HepG2 (cell line): ENCODE data around the gene RPS27L. TPM values are rescaled to one million over a fixed set of nuclear protein-coding genes. Genes with fewer than 3 reads are reported as not detected.

ENCODE experiments used
- CEBPB ChIP-seq: IDR thresholded peaks from 2 replicates; pipeline ENCODE4 v1.6.1; 2011; ENCODE audit warnings: low read depth, low read length, improper control_type of control experiment, borderline replicate concordance
- FOXA1 ChIP-seq, 2 experiments: fragments of 450-650 bp in 1 of 2; sonication (generic) in 1 of 2; formaldehyde crosslinking in 1 of 2; IDR thresholded peaks; 2 replicates each; pipeline versions ENCODE4 v1.4.0 to v1.6.1; 2016 to 2020; ENCODE audit warnings: missing genetic modification reagents in 1 of 2
- HES4 ChIP-seq: sonication (generic); formaldehyde crosslinking; IDR thresholded peaks from 2 replicates; pipeline ENCODE4 v1.9.0; 2021; ENCODE audit warnings: mild to moderate bottlenecking, missing genetic modification reagents, borderline replicate concordance
- KLF11 ChIP-seq: IDR thresholded peaks from 2 replicates; pipeline ENCODE4 v1.6.1; 2016; ENCODE audit warnings: missing compliant biosample characterization
- MXI1 ChIP-seq: IDR thresholded peaks from 3 replicates; pipeline ENCODE4 v1.6.1; 2012; ENCODE audit warnings: low read depth, low read length, inconsistent platforms, borderline replicate concordance
- NCOR1 ChIP-seq: fragments of 200-600 bp; sonication (generic); IDR thresholded peaks from 2 replicates; pipeline ENCODE4 v1.7.0; 2017; ENCODE audit warnings: antibody characterized with exemption, low read length, borderline replicate concordance
- RFXANK ChIP-seq: IDR thresholded peaks from 2 replicates; pipeline ENCODE4 v1.6.1; 2016
- ZNF557 ChIP-seq: sonication (generic); formaldehyde crosslinking; IDR thresholded peaks from 2 replicates; pipeline ENCODE4 v1.4.0; 2020; ENCODE audit warnings: missing genetic modification reagents
- ZNF777 ChIP-seq: sonication (generic); formaldehyde crosslinking; IDR thresholded peaks from 2 replicates; pipeline ENCODE4 v1.4.0; 2020; ENCODE audit warnings: missing genetic modification reagents
- polyA plus RNA-seq, 8 experiments: library from polyadenylated mRNA; depleted of rRNA in 3 of 8; stranded (reverse) in 7 of 8; unstranded in 1 of 8; fragments of >200 nt; fragmentation: Illumina TruSeq in 4 of 8; extraction: Trizol in 4 of 8; gene quantifications; 2 replicates each; pipeline versions ENCODE4 v1.2.1 to v1.2.3, GENCODE V29; 2011 to 2016; ENCODE audit warnings: low read depth in 4 of 8, missing spikeins in 1 of 8, mixed read lengths in 1 of 8; ENCODE audit not compliant: insufficient read depth in 1 of 8
- total RNA-seq, 5 experiments: library from RNA; depleted of rRNA; stranded (reverse); fragments of >200 nt; fragmentation: Illumina TruSeq; extraction: Trizol; gene quantifications; 2 replicates each; pipeline ENCODE4 v1.2.3, GENCODE V29; 2016; ENCODE audit warnings: low read depth in 1 of 5
- TF ChIP-seq, protein P1 (sequence below): sonication (generic); formaldehyde crosslinking; IDR thresholded peaks from 2 replicates; pipeline ENCODE4 v1.4.0; 2020; ENCODE audit warnings: low read depth, mild to moderate bottlenecking, missing genetic modification reagents
- TF ChIP-seq, protein P2 (sequence below): sonication (generic); formaldehyde crosslinking; IDR thresholded peaks from 2 replicates; pipeline ENCODE4 v1.4.0; 2020; ENCODE audit warnings: missing genetic modification reagents, mild to moderate bottlenecking, borderline replicate concordance
- TF ChIP-seq, protein P3 (sequence below), 2 experiments: fragments of 450-650 bp in 1 of 2; sonication (generic) in 1 of 2; formaldehyde crosslinking; IDR thresholded peaks; 2 replicates each; pipeline versions ENCODE4 v1.5.0 to v1.8.0; 2020 to 2022; ENCODE audit warnings: mild to moderate bottlenecking in 1 of 2, missing genetic modification reagents in 1 of 2
- TF ChIP-seq, protein P4 (sequence below): sonication (generic); formaldehyde crosslinking; IDR thresholded peaks from 2 replicates; pipeline ENCODE4 v1.4.0; 2020; ENCODE audit warnings: mild to moderate bottlenecking, missing genetic modification reagents, borderline replicate concordance
- TF ChIP-seq, protein P5 (sequence below): IDR thresholded peaks from 2 replicates; pipeline ENCODE4 v1.4.0; 2020; ENCODE audit warnings: mild to moderate bottlenecking, missing genetic modification reagents

Gene RPS27L
- total and polyA plus RNA-seq, 2 of the 13 experiments (the other 11 are each of a cell fraction or from before 2014, with no cell fraction given) = 231 to 433 TPM

DNA sequence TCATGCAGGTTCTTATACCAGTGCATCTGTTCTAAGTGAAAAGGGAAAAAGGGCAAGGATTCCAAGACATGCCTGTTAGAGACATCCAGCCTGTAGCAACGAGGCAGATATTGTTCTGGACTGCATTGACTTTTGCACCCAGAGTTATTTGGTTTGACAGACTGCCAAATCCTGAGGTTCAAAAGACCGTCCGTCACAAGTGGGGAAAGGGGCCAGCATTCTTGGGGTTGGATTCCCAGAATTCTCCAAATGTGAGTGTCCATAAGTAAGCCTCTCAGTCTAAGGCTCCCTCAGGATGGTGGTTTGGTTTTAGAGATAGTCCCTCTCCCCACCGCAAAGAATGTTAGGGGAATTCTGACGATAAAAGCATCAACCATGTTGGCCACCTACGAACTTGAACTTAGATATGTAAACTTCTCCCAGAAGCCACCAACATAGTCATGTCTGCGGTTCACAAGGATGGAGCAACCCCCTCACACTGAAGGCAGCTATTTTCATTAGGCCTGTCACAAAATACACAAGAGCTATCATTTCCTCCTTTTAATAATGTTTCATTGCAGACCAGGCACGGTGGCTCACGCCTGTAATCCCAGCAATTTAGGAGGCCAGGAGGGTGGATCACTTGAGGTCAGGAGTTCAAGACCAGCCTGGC is 49.3 kb downstream of the RPS27L start (continued):
- TF ChIP-seq, protein P1, sequence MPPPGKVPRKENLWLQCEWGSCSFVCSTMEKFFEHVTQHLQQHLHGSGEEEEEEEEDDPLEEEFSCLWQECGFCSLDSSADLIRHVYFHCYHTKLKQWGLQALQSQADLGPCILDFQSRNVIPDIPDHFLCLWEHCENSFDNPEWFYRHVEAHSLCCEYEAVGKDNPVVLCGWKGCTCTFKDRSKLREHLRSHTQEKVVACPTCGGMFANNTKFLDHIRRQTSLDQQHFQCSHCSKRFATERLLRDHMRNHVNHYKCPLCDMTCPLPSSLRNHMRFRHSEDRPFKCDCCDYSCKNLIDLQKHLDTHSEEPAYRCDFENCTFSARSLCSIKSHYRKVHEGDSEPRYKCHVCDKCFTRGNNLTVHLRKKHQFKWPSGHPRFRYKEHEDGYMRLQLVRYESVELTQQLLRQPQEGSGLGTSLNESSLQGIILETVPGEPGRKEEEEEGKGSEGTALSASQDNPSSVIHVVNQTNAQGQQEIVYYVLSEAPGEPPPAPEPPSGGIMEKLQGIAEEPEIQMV = 0 out of 2 replicates have a peak, but pooled peaks have one; percentile 23
- TF ChIP-seq, protein P2, sequence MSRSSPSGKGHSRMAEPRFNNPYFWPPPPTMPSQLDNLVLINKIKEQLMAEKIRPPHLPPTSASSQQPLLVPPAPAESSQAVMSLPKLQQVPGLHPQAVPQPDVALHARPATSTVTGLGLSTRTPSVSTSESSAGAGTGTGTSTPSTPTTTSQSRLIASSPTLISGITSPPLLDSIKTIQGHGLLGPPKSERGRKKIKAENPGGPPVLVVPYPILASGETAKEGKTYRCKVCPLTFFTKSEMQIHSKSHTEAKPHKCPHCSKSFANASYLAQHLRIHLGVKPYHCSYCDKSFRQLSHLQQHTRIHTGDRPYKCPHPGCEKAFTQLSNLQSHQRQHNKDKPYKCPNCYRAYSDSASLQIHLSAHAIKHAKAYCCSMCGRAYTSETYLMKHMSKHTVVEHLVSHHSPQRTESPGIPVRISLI (CRISPR knock-in tag) = peak; percentile 33; the same call in 1 of the 2 replicates
- TF ChIP-seq HES4 (CRISPR knock-in tag) = no peak
- no peak for TF ChIP-seq RFXANK (CRISPR knock-in tag)
- TF ChIP-seq KLF11 (CRISPR knock-in tag) = 0 out of 2 replicates have a peak, but pooled peaks have one; percentile 25
- TF ChIP-seq NCOR1 = peak; percentile 93
- TF ChIP-seq, protein P3, sequence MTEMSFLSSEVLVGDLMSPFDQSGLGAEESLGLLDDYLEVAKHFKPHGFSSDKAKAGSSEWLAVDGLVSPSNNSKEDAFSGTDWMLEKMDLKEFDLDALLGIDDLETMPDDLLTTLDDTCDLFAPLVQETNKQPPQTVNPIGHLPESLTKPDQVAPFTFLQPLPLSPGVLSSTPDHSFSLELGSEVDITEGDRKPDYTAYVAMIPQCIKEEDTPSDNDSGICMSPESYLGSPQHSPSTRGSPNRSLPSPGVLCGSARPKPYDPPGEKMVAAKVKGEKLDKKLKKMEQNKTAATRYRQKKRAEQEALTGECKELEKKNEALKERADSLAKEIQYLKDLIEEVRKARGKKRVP (CRISPR knock-in tag; IDR thresholded peaks at IDR 0.05) = no peak
- TF ChIP-seq, protein P4, sequence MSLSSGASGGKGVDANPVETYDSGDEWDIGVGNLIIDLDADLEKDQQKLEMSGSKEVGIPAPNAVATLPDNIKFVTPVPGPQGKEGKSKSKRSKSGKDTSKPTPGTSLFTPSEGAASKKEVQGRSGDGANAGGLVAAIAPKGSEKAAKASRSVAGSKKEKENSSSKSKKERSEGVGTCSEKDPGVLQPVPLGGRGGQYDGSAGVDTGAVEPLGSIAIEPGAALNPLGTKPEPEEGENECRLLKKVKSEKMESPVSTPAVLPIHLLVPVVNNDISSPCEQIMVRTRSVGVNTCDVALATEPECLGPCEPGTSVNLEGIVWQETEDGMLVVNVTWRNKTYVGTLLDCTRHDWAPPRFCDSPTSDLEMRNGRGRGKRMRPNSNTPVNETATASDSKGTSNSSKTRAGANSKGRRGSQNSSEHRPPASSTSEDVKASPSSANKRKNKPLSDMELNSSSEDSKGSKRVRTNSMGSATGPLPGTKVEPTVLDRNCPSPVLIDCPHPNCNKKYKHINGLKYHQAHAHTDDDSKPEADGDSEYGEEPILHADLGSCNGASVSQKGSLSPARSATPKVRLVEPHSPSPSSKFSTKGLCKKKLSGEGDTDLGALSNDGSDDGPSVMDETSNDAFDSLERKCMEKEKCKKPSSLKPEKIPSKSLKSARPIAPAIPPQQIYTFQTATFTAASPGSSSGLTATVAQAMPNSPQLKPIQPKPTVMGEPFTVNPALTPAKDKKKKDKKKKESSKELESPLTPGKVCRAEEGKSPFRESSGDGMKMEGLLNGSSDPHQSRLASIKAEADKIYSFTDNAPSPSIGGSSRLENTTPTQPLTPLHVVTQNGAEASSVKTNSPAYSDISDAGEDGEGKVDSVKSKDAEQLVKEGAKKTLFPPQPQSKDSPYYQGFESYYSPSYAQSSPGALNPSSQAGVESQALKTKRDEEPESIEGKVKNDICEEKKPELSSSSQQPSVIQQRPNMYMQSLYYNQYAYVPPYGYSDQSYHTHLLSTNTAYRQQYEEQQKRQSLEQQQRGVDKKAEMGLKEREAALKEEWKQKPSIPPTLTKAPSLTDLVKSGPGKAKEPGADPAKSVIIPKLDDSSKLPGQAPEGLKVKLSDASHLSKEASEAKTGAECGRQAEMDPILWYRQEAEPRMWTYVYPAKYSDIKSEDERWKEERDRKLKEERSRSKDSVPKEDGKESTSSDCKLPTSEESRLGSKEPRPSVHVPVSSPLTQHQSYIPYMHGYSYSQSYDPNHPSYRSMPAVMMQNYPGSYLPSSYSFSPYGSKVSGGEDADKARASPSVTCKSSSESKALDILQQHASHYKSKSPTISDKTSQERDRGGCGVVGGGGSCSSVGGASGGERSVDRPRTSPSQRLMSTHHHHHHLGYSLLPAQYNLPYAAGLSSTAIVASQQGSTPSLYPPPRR (CRISPR knock-in tag) = peak; percentile 49
- TF ChIP-seq FOXA1 (IDR thresholded peaks at IDR 0.05) = 0 out of 2 replicates have a peak, but pooled peaks have one; percentile 5
- peak; percentile 81 for TF ChIP-seq FOXA1 (CRISPR knock-in tag; IDR thresholded peaks at IDR 0.05)
- TF ChIP-seq CEBPB = peak; percentile 33; the same call in 1 of the 2 replicates
- 0 out of 3 replicates have a peak, but pooled peaks have one; percentile 38 for TF ChIP-seq MXI1
- no peak for TF ChIP-seq ZNF557 (CRISPR knock-in tag)
- no peak for TF ChIP-seq ZNF777 (CRISPR knock-in tag)
- TF ChIP-seq, protein P5, sequence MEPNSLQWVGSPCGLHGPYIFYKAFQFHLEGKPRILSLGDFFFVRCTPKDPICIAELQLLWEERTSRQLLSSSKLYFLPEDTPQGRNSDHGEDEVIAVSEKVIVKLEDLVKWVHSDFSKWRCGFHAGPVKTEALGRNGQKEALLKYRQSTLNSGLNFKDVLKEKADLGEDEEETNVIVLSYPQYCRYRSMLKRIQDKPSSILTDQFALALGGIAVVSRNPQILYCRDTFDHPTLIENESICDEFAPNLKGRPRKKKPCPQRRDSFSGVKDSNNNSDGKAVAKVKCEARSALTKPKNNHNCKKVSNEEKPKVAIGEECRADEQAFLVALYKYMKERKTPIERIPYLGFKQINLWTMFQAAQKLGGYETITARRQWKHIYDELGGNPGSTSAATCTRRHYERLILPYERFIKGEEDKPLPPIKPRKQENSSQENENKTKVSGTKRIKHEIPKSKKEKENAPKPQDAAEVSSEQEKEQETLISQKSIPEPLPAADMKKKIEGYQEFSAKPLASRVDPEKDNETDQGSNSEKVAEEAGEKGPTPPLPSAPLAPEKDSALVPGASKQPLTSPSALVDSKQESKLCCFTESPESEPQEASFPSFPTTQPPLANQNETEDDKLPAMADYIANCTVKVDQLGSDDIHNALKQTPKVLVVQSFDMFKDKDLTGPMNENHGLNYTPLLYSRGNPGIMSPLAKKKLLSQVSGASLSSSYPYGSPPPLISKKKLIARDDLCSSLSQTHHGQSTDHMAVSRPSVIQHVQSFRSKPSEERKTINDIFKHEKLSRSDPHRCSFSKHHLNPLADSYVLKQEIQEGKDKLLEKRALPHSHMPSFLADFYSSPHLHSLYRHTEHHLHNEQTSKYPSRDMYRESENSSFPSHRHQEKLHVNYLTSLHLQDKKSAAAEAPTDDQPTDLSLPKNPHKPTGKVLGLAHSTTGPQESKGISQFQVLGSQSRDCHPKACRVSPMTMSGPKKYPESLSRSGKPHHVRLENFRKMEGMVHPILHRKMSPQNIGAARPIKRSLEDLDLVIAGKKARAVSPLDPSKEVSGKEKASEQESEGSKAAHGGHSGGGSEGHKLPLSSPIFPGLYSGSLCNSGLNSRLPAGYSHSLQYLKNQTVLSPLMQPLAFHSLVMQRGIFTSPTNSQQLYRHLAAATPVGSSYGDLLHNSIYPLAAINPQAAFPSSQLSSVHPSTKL = peak; percentile 97
